Fibroblast of mammary gland (primary cell): Measurements from ENCODE around the gene LRPPRC.

Source experiments
- DNase-seq: peaks from one replicate; pipeline ENCODE4 v3.0.0-alpha.2; 2010; ENCODE audit warnings: low read depth
- H3K4me3 ChIP-seq: 2 replicates; pipeline ENCODE4 v1.5.1; 2011; ENCODE audit warnings: low read depth, mild to moderate bottlenecking, low read length, moderate library complexity; ENCODE audit not compliant: control insufficient read depth
- CTCF ChIP-seq: conservative IDR thresholded peaks from 2 replicates; pipeline ENCODE4 v1.5.1; 2011; ENCODE audit warnings: low read depth, low read length, inconsistent platforms; ENCODE audit not compliant: control insufficient read depth, insufficient read depth

The LRPPRC gene

GRCh38 chr2:43848214-43848613 lies 147.6 kb downstream of the LRPPRC start:
- DNase-seq: no peak
- no peak overlapping the region for H3K4me3 ChIP-seq
- no peak for TF ChIP-seq CTCF

- no peak for TF ChIP-seq CTCF
- no peak overlapping the region for H3K4me3 ChIP-seq
- no peak for DNase-seq
These were observed 149.5 kb downstream of the LRPPRC start for GRCh38 chr2:43846140-43846793.

GRCh38 chr2:43845181-43845580 lies 150.6 kb downstream of the LRPPRC start:
- no peak for TF ChIP-seq CTCF
- no peak for DNase-seq

GRCh38 chr2:43842866-43843226 lies 152.9 kb downstream of the LRPPRC start:
- H3K4me3 ChIP-seq: no peak overlapping the region
- no peak for DNase-seq
- TF ChIP-seq CTCF: no peak

More at GRCh38 chr2:43845181-43845580, 150.6 kb downstream of the LRPPRC start:
- no peak overlapping the region for H3K4me3 ChIP-seq

GRCh38 chr2:43841949-43842865 lies 153.6 kb downstream of the LRPPRC start:
- no peak for DNase-seq
- no peak for TF ChIP-seq CTCF
- H3K4me3 ChIP-seq: no peak overlapping the region

GRCh38 chr2:43840965-43841364 lies 154.8 kb downstream of the LRPPRC start:
- no peak for DNase-seq
- no peak overlapping the region for H3K4me3 ChIP-seq
- TF ChIP-seq CTCF: no peak
